H1 (cell line): ENCODE data around the gene APOM. TPM values are rescaled to one million over a fixed set of nuclear protein-coding genes. Genes with fewer than 3 reads are reported as not detected.

Experiments
- SIN3A ChIP-seq, 2 experiments: IDR thresholded peaks in 1 of 2; conservative IDR thresholded peaks in 1 of 2; 2 replicates each; pipeline ENCODE4 v1.6.1; 2011 to 2012; ENCODE audit warnings: low read length in 2 of 2, improper control_type of control experiment in 1 of 2, low read depth in 1 of 2, mild to moderate bottlenecking in 1 of 2
- polyA plus RNA-seq, 7 experiments: library from polyadenylated mRNA; depleted of rRNA in 3 of 7; stranded (reverse) in 5 of 7; unstranded in 2 of 7; fragments of >200 nt in 5 of 7; fragments of 200-250 nt in 2 of 7; gene quantifications; 1 replicate in 5 of 7; 2 replicates in 1 of 7; 4 replicates in 1 of 7; pipeline versions ENCODE4 v1.2.1 to v1.2.3, GENCODE V29; 2011 to 2013; ENCODE audit warnings: missing spikeins in 2 of 7, mixed read lengths in 2 of 7
- total RNA-seq: library from RNA; stranded (reverse); fragmentation: NEBNext Ultra II Directional; extraction: Animal tissue kit (Norgen Biotek cat#: 25700); gene quantifications from 2 replicates; pipeline ENCODE4 v1.2.1, GENCODE V29; 2021

APOM gene
- total and polyA plus RNA-seq, 2 of the 8 experiments (the other 6 are each of a cell fraction or from before 2014, with no cell fraction given): 3.4 to 12.0 TPM

DNA sequence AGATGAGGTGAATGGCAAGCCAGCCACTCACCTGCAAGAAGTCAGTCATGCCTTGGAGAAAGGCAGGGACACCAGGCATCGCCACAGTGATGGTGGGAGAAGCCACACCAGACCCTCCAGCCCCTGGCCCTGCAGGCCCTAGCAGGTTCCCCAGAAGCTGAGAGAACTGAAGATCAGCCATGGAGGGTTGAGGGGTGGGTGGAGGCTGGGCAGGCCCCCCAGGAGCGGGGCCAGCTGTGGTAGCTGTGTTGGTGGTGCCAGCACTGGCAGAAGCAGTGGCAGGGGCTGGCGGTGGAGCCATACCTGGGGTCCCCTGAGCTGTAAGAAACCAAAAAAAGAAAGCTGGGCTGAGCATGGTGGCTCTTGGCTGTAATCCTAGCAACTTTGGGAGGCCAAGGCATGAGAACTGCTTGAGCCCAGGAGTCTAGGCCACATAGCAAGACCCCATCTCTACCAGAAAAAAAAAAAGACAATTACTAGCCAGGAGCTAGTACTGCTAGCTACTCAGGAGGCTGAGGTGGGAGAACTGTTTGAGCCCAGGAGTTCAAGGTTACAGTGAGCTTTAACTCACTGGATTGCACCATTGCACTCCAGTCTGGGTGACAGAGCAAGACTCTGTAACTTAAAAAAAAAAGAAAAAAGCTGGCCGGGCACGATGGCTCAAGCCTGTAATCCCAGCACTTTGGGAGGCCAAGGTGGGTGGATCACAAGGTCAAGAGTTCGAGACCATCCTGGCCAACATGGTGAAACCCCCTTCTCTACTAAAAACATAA is 12.7 kb upstream of the APOM start (continued):
- no peak for TF ChIP-seq SIN3A (conservative IDR thresholded peaks at IDR 0.05 in 1 of 2, IDR thresholded peaks at IDR 0.05 in 1 of 2; ENCODE audit: low read depth in 1 of 2, low read length in 2 of 2)
